NCI-H526 treated with DMSO at 0.1 percent for 48 hours (cell line): ENCODE measurements around the gene SF3B3.

ENCODE experiments used
- DNase-seq: peaks from one replicate; lab custom pipeline; 2025; lab: John Stamatoyannopoulos, UW

Gene SF3B3

DNA sequence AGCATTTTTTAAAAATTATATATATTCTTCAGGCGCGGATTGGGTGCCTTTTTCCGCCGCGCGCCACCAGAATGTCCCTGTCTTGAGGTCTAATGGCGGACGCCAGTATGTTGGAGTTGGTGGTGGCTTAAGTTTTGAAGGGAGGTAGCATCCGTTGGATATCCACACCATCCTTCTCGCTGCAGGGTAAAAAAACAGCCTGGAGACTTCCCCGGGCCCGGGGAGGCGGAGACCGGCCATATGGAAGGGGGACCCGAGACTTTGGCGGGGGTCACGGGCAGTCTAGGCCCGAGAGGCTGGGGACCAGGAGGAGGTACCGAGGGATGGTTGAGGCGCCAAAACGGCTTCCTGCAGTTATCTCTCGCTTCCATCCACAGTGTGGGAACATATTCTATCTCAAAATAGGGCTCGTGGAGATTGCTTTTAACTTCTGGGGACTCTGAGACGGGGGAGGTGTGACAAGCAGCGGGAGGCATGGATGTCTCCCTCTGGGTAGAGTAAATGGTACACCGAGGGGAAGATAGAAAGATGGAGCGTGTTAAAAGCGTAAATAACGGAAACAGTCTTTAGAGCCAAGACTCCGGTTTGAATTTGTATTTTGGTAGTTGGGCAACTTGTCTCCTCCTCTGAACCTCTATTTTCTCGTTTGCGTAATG lies at the start of gene SF3B3:
TSS of gene SF3B3 (plus strand) at position 74 of the 656 bp plus-strand sequence. CDS start 2,841 bp downstream, outside the sequence.
- DNase-seq, result peak; percentile 83

DNA sequence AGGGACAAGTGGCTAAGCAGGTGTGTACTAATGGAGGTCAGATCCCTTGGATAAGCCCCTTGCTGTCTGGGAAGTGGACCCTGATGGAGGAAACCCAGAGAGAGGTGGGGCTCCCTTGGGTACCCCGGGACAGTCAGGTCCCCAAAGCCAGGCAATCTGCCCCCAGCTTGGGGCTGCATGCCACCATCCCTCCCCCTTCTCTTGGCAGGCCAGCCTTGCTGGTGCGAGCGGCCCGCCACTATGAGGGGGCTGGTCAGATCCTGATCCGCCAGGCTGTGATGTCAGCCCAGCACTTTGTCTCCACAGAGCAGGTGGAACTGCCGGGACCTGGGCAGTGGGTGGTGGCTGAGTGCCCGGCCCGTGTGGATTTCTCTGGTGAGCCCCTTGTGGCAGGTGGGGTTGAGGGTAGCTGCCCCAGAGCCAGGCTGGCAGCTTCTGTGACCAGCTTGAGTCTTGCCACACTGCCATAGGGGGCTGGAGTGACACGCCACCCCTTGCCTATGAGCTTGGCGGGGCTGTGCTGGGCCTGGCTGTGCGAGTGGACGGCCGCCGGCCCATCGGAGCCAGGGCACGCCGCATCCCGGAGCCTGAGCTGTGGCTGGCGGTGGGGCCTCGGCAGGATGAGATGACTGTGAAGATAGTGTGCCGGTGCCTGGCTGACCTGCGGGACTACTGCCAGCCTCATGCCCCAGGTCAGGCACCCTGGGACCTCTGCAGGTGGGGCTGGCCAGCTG lies 49.1 kb upstream of the SF3B3 start:
- no peak for DNase-seq

DNA sequence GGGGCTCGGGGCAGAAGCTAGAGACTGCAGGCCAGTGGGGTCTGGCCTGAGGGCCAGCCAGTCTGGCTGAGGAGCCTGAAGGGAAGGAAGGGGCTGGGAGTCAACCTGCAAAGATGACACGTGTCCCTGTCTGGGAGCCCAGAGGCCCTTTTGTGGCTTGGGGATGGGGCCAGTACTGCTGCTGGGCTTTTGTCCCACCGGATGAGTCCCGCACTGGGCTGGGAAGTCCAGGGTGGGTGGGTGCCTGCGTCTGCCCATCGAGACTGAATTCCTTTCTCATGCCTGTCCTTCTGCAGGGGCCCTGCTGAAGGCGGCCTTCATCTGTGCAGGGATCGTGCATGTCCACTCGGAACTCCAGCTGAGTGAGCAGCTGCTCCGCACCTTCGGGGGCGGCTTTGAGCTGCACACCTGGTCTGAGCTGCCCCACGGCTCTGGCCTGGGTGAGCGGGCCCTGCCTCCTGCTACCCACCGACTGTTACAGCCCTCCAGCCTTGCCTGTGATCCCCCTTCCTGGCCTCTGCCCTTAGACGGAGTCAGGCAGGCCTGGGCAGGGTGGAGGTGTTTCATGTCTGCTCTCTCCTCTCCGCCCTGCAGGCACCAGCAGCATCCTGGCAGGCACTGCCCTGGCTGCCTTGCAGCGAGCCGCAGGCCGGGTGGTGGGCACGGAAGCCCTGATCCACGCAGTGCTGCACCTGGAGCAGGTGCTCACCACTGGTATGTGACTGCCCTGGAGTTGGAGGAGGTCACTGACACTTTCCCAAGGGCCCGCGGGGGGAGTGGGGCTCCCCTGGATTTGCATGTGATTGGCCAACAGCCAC lies 48.4 kb upstream of the SF3B3 start:
- no peak for DNase-seq

DNA sequence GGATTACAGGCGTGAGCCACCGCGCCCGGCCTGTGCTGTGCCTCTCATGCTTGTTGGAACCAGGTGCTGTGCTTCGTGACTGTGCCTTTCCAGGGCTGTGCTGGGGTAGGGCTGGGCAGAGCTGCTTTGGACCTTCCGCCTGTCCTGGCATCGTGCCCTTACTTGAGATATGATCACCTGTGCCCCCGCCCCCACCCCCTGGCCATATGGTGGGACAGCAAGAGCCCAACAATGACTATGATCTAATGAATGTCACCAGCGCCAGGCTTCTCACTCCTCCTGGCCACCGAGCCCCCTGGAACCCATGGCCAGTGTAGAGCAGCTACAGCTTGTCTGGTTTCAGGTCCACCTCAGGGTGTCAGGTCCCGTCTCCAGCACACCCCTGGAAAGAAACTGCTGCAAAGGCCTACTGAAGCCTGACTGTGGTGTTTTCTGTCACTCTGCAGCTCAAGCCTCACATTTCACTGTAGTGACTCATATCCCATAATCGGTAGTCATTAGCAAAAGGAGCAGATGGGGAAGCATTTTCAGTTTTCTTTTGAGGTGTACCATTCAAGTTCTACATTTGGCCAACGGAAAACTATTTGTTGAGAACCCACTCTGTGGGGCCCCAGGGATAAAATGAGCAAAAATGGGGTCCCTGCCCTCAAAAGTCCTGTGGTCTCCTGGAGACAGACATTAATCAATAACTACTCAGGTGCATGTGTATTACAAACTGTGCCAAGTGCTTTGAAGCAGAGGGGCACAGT lies 47.2 kb upstream of the SF3B3 start:
- DNase-seq, result no peak

DNA sequence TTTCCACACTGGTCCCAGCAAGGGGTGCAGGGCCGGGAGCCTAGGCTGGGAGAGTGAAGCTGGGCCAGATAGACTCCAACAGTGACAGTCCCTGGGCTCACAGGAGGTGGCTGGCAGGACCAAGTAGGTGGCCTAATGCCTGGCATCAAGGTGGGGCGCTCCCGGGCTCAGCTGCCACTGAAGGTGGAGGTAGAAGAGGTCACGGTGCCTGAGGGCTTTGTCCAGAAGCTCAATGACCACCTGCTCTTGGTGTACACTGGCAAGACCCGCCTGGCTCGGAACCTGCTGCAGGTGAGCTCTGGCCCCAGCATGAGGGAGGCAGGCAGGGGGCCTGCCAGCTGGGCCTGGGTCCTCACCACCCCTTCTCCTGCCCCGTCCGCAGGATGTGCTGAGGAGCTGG lies 45.4 kb upstream of the SF3B3 start:
- DNase-seq, result no peak

DNA sequence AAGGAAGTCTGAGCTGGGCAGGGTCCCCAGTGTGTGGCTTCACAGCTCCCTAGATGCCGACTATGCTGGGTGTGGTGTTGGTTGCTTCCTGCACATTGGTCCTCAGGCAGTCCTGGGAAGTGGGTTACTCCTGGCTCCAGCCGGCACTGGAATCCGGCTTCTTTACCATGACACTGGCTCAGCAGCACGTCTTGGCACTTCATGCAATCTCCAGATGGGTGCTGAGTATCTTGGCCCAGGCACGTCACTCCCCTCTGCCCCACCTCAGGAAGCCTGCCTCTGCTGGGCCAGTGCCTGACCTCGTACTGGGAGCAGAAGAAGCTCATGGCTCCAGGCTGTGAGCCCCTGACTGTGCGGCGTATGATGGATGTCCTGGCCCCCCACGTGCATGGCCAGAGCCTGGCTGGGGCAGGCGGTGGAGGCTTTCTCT lies 44.7 kb upstream of the SF3B3 start:
- DNase-seq, result no peak

DNA sequence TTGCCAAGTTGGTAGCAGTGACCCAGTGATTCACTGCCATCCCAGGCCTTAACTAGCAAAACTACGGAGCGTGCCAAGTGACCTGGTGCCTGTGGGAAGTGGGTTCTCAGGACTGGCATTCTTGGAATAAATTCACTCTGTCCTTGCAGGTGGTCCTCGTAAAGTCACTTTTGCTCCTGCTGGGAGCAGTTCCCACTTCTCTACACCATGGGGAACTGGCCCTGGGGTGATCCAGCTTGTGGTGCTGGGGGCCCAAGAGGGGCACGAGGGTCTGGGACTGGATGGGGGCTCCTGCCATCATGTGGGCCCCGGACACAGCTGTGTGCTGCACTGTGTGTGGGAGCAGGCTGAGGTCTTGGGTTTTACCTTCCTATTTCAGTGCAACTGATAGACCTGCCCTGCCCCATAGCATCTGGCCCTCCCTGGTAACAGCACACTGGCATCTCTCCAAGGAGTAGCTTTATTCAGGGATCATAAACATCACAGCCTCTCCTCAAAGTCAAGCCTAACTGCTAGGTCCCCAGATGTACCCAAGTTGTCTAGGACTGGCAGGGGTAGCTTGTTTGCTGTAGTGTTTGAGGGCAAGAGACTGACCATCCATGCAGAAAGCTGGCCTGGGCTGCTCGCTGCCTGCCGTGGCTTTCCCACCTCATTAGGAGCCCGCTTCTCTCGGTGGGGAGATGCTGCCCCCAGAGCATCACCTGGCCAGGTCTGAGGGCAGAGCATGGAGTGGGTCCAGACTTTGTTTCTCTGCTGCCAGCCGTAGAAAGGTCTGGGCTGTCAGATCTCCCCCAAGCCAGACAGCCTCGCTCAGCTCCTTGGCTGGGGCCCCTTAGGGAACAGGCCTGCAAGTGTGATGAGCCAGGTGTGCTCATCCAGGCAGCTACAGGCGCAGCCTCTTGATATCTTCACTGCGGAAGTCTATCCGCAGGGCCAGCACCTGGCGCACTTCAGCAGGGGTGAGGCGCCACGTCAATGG lies 43.2 kb upstream of the SF3B3 start:
- no peak for DNase-seq

DNA sequence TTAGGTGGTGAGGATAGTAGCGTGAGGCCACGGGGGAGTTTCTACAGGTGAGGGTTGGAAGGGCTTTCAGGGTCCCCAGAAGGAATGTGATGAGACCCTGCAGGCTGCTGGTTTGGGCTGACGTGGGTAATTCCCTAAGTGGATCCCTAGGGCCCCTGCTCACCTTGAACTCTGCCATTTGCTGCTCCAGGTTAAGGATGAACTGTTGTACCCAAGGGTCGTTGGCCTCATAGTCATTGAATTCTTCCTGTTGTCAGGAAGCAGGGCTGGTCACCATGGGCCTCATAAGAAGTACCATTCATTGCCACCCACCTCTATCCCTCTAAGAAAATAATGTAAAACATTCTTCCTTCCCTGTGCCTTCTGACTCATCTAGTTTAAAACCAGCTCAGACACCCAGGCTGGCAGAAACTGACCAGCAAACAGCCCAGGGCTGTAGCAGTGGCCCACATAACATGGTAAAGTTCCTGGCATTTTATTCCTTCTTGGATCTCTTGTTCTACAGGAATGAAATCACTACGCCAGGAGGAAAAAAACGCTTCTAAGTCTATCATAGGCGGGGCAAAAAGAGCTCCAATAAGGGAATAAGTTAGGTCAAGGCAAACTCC lies 41.6 kb upstream of the SF3B3 start:
- no peak for DNase-seq

DNA sequence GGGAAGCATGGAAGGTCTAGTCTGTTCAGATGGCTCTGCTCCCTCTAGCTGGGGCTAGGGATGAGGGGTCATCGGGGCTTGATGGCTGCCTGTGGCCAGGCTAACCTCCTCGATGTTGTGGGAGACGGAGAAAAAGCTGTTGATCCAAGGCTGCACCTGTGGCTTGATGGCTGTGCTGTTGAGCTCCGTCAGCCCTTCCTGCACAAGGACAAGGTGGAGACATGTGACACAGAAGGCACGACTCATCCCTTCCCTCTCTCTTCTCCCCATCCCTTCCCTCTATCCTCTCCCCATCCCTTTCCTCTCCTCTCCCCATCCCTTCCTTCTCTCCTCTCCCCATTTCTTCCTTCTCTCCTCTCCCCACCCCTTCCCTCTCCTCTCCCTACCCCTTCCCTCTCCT lies 41.0 kb upstream of the SF3B3 start:
- DNase-seq, result no peak

DNA sequence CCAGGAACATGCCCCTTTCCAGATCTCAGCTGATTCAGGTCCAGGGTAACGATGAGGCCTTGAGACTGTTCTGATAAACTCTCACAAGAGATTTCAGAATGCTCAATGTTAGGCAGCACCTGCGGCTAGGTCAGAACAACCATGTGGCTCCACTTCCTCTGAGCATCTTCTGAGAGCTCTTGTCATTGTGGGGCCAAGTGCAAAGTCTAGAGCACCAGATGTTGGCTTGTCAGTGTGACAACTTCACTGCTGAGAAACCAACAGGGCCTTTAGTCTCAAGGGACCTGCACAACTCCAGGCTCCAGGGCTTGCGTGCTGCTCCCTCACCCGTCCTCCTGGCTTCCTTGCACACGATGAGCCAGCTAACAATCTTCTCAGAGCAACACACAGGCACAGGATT lies 40.2 kb upstream of the SF3B3 start:
- DNase-seq, result no peak

DNA sequence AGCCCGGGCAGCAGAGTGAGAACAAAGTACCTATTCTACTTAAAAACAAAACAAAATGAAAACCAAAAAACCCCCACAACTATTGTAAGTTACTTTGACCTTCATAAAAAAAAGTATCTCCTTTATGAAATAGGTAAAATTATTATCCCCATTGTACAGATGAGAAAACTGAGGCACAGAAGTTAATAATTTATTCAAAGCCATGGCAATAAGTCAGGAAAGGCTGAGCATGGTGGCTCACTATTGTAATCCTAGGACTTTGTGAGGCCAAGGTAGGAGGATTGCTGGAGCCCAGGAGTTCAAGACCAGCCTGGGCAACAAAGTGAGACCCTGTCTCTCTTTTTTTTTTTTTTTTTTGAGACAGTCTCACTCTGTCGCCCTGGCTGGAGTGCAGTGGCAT lies 38.7 kb upstream of the SF3B3 start:
- DNase-seq, result no peak

DNA sequence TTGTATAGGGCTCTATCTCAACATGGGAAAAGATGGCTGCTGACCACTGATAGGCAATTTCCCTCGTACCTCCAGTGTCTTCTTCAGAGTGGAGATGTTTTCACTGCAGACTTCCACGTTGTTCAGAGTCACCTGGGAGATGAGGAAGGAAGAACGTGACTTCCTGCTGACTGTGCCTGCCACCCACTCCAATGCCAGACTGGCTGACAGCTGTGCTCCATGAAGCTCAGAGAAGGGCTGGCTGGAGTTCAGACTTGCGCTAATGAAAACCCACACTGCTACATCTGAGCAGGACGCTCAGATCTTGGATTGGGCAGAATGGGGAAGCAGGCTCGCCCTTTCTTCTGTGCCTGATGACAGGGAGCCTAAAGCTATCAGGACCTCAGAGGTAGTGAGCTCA lies 33.4 kb upstream of the SF3B3 start:
- no peak for DNase-seq

DNA sequence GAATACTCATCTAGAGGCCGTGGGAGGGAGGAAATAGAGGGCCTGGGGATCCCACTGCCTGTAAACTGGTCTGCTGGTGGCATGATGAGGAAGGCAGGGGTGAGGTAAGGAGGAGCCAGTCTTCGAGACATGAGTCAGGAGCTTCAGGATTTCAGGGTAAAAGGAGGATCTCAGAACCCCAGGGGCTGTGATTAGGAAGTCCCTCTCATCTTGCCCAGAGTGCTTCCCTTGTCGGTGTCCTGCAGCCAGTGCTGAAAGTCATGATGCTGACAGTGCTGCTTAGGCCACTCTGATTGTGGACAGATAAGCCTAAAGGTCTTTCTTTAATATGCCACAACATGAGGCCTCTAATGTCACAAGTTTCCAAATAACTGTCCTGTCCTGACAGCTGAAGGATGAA lies 29.8 kb upstream of the SF3B3 start:
- no peak for DNase-seq

DNA sequence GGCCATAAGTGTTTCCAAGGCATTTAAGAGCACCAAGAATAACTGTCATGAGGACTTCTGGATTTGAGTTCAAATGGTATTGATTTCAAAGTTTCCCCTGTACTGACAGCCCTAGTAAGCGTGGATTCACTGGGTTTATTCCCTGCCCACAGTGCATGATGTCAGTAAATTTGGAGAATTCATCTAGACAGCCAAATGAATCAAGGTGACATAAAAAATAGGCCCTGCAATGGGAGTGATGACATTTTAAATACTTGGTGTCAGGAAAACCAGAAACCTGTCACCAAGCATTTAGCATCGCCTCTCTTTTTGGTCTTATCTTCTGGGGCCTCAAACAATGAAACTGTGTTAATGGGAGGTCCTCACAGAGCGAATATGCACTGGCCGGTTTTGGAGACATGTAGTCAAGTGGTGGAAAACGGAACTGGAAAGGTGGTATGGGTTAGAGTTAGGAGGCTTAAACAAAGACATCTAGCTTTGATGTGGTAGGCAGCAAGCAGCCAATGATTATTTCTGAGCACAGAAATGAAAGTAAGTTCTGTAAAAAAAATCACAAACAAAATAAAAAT lies 29.3 kb upstream of the SF3B3 start:
- no peak for DNase-seq

DNA sequence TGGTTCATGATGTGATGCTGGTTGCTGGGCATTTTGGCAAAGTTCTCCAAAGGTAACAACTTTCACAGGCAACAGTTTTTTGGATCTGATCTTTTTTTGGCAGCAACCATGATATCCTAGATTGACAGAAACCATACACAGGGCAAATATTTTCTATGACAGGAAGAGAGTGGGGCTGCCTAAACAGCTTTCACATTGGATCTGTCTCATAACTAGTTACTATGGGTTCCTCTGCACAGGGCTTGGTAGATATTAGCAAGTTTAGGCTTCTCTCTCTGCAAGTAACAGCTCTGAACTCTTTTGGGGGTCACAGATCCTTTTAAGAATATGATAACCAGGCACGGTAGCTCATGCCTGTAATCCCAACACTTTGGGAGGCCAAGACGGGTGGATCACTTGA lies 28.8 kb upstream of the SF3B3 start:
- DNase-seq, result no peak

DNA sequence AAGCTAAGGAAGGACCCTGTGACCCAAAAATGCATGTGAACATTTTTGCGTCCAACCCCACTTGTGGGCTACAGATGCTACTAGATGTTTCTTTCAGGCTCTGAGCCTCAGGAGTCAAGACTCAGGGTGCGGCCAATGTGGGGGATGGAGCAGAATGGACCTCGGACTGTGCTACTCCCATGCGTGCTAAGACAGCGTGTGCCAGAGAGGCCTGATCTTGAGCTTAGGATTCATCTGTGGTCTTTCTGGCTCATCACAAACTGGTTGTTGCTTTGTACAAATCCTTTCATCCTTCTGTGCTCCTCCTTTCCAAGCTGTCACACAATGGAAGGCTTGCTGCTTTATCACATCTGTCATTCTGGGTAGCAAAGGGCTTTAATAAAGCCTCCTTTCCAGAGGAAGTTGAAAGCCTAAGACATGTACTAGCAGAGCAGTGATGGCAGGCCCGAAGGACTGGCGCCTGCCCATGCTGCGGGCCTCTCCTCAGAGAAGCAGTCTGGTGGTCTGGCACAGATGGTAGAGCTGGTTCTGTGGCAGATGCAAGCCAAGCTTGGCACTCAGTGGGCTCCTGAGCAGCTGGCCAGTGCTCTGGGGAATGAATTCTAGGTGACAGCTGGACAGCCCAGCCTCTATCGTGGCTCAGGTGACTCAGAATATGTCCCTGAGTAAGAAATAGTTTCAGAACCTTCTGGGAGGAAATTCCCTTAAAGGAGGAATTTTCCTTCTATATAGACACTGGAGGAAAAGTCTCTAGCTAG lies 28.0 kb upstream of the SF3B3 start:
- no peak for DNase-seq

DNA sequence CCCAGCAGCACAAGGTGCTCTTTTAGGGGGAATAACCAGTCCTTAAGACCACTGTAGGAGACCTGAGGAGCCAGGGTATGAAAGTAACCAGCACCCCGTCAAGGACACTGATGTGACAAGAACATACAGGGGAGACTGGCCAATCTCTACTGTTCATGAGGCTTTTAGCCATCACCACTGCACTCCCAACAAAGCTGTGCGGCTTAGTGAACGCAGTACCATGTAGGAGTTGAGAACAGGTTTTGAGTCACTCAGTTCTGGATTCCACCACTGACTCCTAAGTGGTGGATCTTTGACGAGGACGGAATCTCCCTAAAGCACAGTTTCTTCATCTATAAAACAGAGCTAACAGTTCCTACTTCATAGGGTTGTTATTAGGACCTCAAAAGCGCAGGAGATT lies 27.1 kb upstream of the SF3B3 start:
- DNase-seq, result no peak

DNA sequence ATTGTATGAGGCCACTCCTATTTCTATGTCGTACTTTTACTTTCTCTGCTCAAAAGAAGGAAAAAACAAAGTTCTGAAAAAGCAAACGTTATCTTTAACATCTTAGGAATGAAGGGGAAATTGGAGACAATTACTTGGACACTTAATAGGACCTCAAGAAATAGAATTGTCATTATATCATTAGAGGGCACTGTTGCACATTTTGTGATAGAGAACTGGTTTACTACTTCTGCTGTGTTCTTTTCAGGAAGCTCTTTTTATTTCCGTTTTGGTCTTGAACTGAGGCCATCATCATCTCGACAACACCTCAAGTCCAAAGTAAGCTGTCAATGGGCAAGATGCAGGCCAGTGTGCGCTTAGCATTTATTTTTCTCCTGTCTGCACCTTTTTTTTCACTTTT lies 14.9 kb upstream of the SF3B3 start:
- DNase-seq, result no peak

DNA sequence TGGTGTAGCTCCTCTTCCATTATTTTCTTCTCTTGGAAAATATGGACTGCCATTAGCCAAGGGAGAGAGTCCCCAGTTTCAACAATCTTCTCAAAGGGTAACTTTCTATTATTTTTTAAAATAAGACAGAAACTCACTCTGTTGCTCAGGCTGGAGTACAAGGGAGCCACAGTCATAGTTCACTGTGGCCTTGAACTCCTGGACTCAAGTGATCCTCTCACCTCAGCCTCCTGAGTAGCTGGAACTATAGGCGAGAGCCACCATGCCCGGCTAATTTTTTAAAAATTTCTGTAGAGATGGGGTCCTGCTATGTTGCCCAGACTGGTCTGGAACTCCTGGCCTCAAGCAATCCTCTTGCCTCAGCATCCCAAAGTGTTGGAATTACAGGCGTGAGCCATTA lies 13.4 kb upstream of the SF3B3 start:
- no peak for DNase-seq

DNA sequence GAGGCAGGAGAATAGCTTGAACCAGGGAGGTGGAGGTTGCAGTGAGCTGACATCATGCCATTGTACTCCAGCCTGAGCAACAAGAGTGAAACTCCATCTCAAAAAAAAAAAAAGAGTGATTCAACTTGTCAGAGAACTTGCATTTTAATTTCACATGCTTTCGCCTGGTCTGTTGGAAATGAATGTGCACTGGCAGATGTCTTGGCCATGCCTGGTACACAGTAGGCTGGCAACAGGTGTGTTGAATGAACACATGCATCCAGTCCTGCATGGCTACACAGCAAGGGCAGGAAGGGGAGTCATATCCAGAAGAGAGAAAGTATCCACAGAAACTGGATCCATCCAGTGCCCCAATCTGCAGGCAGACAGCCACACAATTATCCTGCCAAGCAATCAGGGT lies 11.8 kb upstream of the SF3B3 start:
- DNase-seq, result no peak
